ENCODE measurements around the gene SERPINH1.

SERPINH1 gene

DNA sequence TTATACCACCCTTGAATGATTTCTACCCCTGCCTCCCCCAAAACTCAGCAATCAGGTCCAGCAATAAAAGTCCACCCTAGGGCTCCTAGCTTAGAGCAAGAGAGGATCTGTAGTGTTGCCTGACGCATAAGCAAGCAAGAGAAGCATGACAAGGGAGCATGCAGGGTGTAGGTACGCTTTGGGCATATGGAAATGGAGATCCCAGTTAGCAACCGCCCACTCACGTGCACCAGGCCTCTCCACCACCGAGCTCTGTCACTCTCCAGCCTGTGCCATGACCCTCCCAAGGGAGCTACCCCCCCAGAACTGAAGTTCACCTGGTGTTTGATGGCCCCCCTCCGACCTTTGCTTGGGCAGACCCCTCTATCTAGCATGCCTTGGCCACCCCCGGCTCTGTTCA, 39.4 kb downstream of the SERPINH1 start:
- Histone ChIP-seq H3K4me1 (ENCODE audit: insufficient read depth, low read length, severe bottlenecking) (no peaks in the 10 kb centered on the region), H3K27me3 (ENCODE audit: insufficient read depth, low read length) (no peaks in the 10 kb centered on the region; the same call in none of the 2 replicates), H3F3A (ENCODE audit: insufficient read depth, low read length) (no peaks in the 10 kb centered on the region), H3K9me2 (ENCODE audit: low read depth, low read length) (no peaks in the 10 kb centered on the region), H4K20me1 (ENCODE audit: insufficient read depth, low read length) (no peaks in the 10 kb centered on the region), H3K9ac (ENCODE audit: low read length) (no peak overlapping the region), H3K9me3 (ENCODE audit: low read length) (no peaks in the 10 kb centered on the region), H3K4me3 (ENCODE audit: low read depth, low read length, poor library complexity, severe bottlenecking) (no peak overlapping the region), H3K79me2 (ENCODE audit: insufficient read depth, low read length) (no peaks in the 10 kb centered on the region), H3K4me2 (ENCODE audit: low read length) (no peak overlapping the region), H3K27ac (ENCODE audit: low read depth, low read length, poor library complexity, severe bottlenecking) (no peak overlapping the region), H3K36me3 (ENCODE audit: insufficient read depth, low read length) (no peaks in the 10 kb centered on the region), H2AFZ (ENCODE audit: low read length) (no peak overlapping the region)
- TF ChIP-seq EZH2 (IDR thresholded peaks at IDR 0.05; ENCODE audit: borderline replicate concordance, low read length) (no peak), CTCF (IDR thresholded peaks at IDR 0.05; ENCODE audit: low read length) (no peak)

- Histone ChIP-seq H3K4me2 (ENCODE audit: low read length) (no peak overlapping the region), H3K79me2 (ENCODE audit: insufficient read depth, low read length) (no peaks in the 10 kb centered on the region), H3K27me3 (ENCODE audit: insufficient read depth, low read length) (no peaks in the 10 kb centered on the region; the same call in none of the 2 replicates), H2AFZ (ENCODE audit: low read length) (no peak overlapping the region), H3F3A (ENCODE audit: insufficient read depth, low read length) (no peaks in the 10 kb centered on the region), H3K4me3 (ENCODE audit: low read depth, low read length, poor library complexity, severe bottlenecking) (no peak overlapping the region), H3K27ac (ENCODE audit: low read depth, low read length, poor library complexity, severe bottlenecking) (no peak overlapping the region), H4K20me1 (ENCODE audit: insufficient read depth, low read length) (no peaks in the 10 kb centered on the region), H3K9me3 (ENCODE audit: low read length) (no peaks in the 10 kb centered on the region), H3K9me2 (ENCODE audit: low read depth, low read length) (no peaks in the 10 kb centered on the region), H3K36me3 (ENCODE audit: insufficient read depth, low read length) (no peaks in the 10 kb centered on the region), H3K9ac (ENCODE audit: low read length) (no peak overlapping the region), H3K4me1 (ENCODE audit: insufficient read depth, low read length, severe bottlenecking) (no peaks in the 10 kb centered on the region)
- TF ChIP-seq EZH2 (IDR thresholded peaks at IDR 0.05; ENCODE audit: borderline replicate concordance, low read length) (no peak), CTCF (IDR thresholded peaks at IDR 0.05; ENCODE audit: low read length) (no peak)
Observed at GRCh38 chr11:75602951-75603350, 40.9 kb downstream of the SERPINH1 start.

GRCh38 chr11:75603791-75604736, 42.0 kb downstream of the SERPINH1 start:
- Histone ChIP-seq H3K4me3 (ENCODE audit: low read depth, low read length, poor library complexity, severe bottlenecking) (no peak overlapping the region), H3F3A (ENCODE audit: insufficient read depth, low read length) (no peaks in the 10 kb centered on the region), H3K27ac (ENCODE audit: low read depth, low read length, poor library complexity, severe bottlenecking) (no peak overlapping the region), H3K36me3 (ENCODE audit: insufficient read depth, low read length) (no peaks in the 10 kb centered on the region), H3K4me1 (ENCODE audit: insufficient read depth, low read length, severe bottlenecking) (no peaks in the 10 kb centered on the region), H4K20me1 (ENCODE audit: insufficient read depth, low read length) (no peaks in the 10 kb centered on the region), H3K79me2 (ENCODE audit: insufficient read depth, low read length) (no peaks in the 10 kb centered on the region), H3K9me2 (ENCODE audit: low read depth, low read length) (no peaks in the 10 kb centered on the region), H3K9ac (ENCODE audit: low read length) (no peak overlapping the region), H3K27me3 (ENCODE audit: insufficient read depth, low read length) (no peaks in the 10 kb centered on the region; the same call in none of the 2 replicates), H3K9me3 (ENCODE audit: low read length) (no peaks in the 10 kb centered on the region), H3K4me2 (ENCODE audit: low read length) (no peak overlapping the region), H2AFZ (ENCODE audit: low read length) (no peak overlapping the region)
- TF ChIP-seq EZH2 (IDR thresholded peaks at IDR 0.05; ENCODE audit: borderline replicate concordance, low read length) (no peak), CTCF (IDR thresholded peaks at IDR 0.05; ENCODE audit: low read length) (no peak)

Measured in OCI-LY1 (cell line).